Neural cell (in vitro differentiated cells): Measurements from ENCODE around the gene MPND. TPM values are rescaled to one million over a fixed set of nuclear protein-coding genes. Genes with fewer than 3 reads are reported as not detected.

Experiments
- H2AFZ ChIP-seq: fragments of 200-600, 300-800 bp; sonication (generic), shearing (Covaris generic); 2 replicates; pipeline ENCODE4 v1.6.0; 2014; ENCODE audit warnings: low read depth, mild to moderate bottlenecking, antibody characterized with exemption, low read length, moderate library complexity
- H3F3A ChIP-seq: fragments of 200-600 bp; shearing (Covaris generic); 2 replicates; pipeline ENCODE4 v1.6.1; 2016; ENCODE audit warnings: mild to moderate bottlenecking, moderate library complexity, mixed read lengths, antibody characterized with exemption, low read length; ENCODE audit not compliant: insufficient read depth, poor library complexity, severe bottlenecking
- H3K27ac ChIP-seq: fragments of 200-600, 300-800 bp; sonication (generic), shearing (Covaris generic); 2 replicates; pipeline ENCODE4 v1.5.1; 2014; ENCODE audit warnings: mild to moderate bottlenecking, low read length, moderate library complexity
- H3K27me3 ChIP-seq: fragments of 300-800, 200-600 bp; sonication (generic), shearing (Covaris generic); 2 replicates; pipeline ENCODE4 v1.6.0; 2014; ENCODE audit warnings: mild to moderate bottlenecking, low read depth, low read length, moderate library complexity; ENCODE audit not compliant: insufficient read depth
- H3K36me3 ChIP-seq: fragments of 300-800, 200-600 bp; sonication (generic), shearing (Covaris generic); 2 replicates; pipeline ENCODE4 v1.5.1; 2014; ENCODE audit warnings: mild to moderate bottlenecking, antibody characterized with exemption, low read length, moderate library complexity; ENCODE audit not compliant: insufficient read depth
- H3K4me2 ChIP-seq: fragments of 300-800, 200-600 bp; sonication (generic), shearing (Covaris generic); 2 replicates; pipeline ENCODE4 v1.6.0; 2014; ENCODE audit warnings: mild to moderate bottlenecking, low read length
- H3K4me3 ChIP-seq: fragments of 300-800, 200-600 bp; sonication (generic), shearing (Covaris generic); 2 replicates; pipeline ENCODE4 v1.5.1; 2014; ENCODE audit warnings: mild to moderate bottlenecking, low read length, moderate library complexity
- H3K79me2 ChIP-seq: fragments of 200-600 bp; shearing (Covaris generic); replicated peaks from 2 replicates; pipeline ENCODE4 v1.6.0; 2014; ENCODE audit warnings: mild to moderate bottlenecking, low read length, moderate library complexity; ENCODE audit not compliant: insufficient read depth
- H3K9ac ChIP-seq: fragments of 300-800, 200-600 bp; sonication (generic), shearing (Covaris generic); 2 replicates; pipeline ENCODE4 v1.6.1; 2016; ENCODE audit warnings: mild to moderate bottlenecking, low read length, mixed read lengths
- H3K9me2 ChIP-seq: fragments of 200-600 bp; shearing (Covaris generic); 2 replicates; pipeline ENCODE4 v1.6.1; 2016; ENCODE audit warnings: mild to moderate bottlenecking, low read length, mixed read lengths; ENCODE audit not compliant: insufficient read depth
- H3K9me3 ChIP-seq: fragments of 200-600, 300-800 bp; sonication (generic), shearing (Covaris generic); 2 replicates; pipeline ENCODE4 v1.6.1; 2016; ENCODE audit warnings: mild to moderate bottlenecking, mixed run types, low read length, moderate library complexity, mixed read lengths
- H4K20me1 ChIP-seq: fragments of 200-600 bp; shearing (Covaris generic); 2 replicates; pipeline ENCODE4 v1.6.1; 2016; ENCODE audit warnings: mild to moderate bottlenecking, mixed run types; ENCODE audit not compliant: insufficient read depth
- CTCF ChIP-seq: fragments of 450-650 bp; IDR thresholded peaks from 2 replicates; pipeline ENCODE4 v1.5.1; 2014; ENCODE audit warnings: antibody characterized with exemption, mild to moderate bottlenecking, moderate library complexity; ENCODE audit not compliant: poor library complexity, severe bottlenecking
- EP300 ChIP-seq: fragments of 450-650 bp; conservative IDR thresholded peaks from 2 replicates; pipeline ENCODE4 v1.6.1; 2014; ENCODE audit warnings: antibody characterized with exemption, mild to moderate bottlenecking, moderate library complexity; ENCODE audit not compliant: poor library complexity, severe bottlenecking
- EZH2 ChIP-seq: fragments of 200-600, 300-800 bp; shearing (Covaris generic), sonication (generic); IDR thresholded peaks from 2 replicates; pipeline ENCODE4 v1.6.1; 2014; ENCODE audit warnings: antibody characterized with exemption, low read length, borderline replicate concordance, mild to moderate bottlenecking; ENCODE audit not compliant: insufficient read depth, poor library complexity, severe bottlenecking
- MXI1 ChIP-seq: fragments of 450-650 bp; conservative IDR thresholded peaks from 2 replicates; pipeline ENCODE4 v1.6.1; 2014; ENCODE audit warnings: antibody characterized with exemption, mild to moderate bottlenecking; ENCODE audit not compliant: poor library complexity, severe bottlenecking
- POLR2AphosphoS5 ChIP-seq: IDR thresholded peaks from 2 replicates; pipeline ENCODE4 v1.6.1; 2012
- RAD21 ChIP-seq: fragments of 450-650 bp; conservative IDR thresholded peaks from 2 replicates; pipeline ENCODE4 v1.6.1; 2014; ENCODE audit warnings: antibody characterized with exemption, mild to moderate bottlenecking, moderate library complexity
- REST ChIP-seq: IDR thresholded peaks from 2 replicates; pipeline ENCODE4 v1.6.1; 2012; ENCODE audit warnings: borderline replicate concordance
- SMC3 ChIP-seq: fragments of 450-650 bp; conservative IDR thresholded peaks from 2 replicates; pipeline ENCODE4 v1.6.1; 2014; ENCODE audit warnings: antibody characterized with exemption, mild to moderate bottlenecking, moderate library complexity; ENCODE audit not compliant: poor library complexity
- TAF1 ChIP-seq: IDR thresholded peaks from 2 replicates; pipeline ENCODE4 v1.6.1; 2012; ENCODE audit warnings: low read depth
- polyA plus RNA-seq: library from polyadenylated mRNA; depleted of rRNA; stranded (reverse); fragments of >200 nt; gene quantifications from 2 replicates; pipeline ENCODE4 v1.2.3, GENCODE V29; 2014

Gene MPND
- polyA plus RNA-seq, 1 donor from 2014 or later = 34.8 TPM

GRCh38 chr19:4329858-4330257, 13.5 kb upstream of the MPND start:
- H3K79me2 ChIP-seq = no peaks in the 10 kb centered on the region
- no peaks in the 10 kb centered on the region for H3F3A ChIP-seq
- H3K9ac ChIP-seq = no peak overlapping the region
- H3K4me3 ChIP-seq = no peak overlapping the region
- no peak overlapping the region for H3K4me2 ChIP-seq
- no peak overlapping the region for H3K27ac ChIP-seq
- H3K36me3 ChIP-seq = no peaks in the 10 kb centered on the region
- no peaks in the 10 kb centered on the region for H3K9me2 ChIP-seq
- H3K9me3 ChIP-seq = no peaks in the 10 kb centered on the region
- peaks cover 9% of the 10 kb centered on the region for H3K27me3 ChIP-seq
- no peak overlapping the region for H2AFZ ChIP-seq
- TF ChIP-seq MXI1 = no peak
- TF ChIP-seq TAF1 = no peak
- H4K20me1 ChIP-seq = no peaks in the 10 kb centered on the region

GRCh38 chr19:4334929-4335570, 8.3 kb upstream of the MPND start:
- no peak for TF ChIP-seq REST
- TF ChIP-seq RAD21 = no peak
- TF ChIP-seq TAF1 = no peak
- no peak for TF ChIP-seq EP300
- no peak for TF ChIP-seq SMC3
- TF ChIP-seq POLR2AphosphoS5 = no peak
- no peak for TF ChIP-seq CTCF
- no peak for TF ChIP-seq EZH2
- H2AFZ ChIP-seq = no peak overlapping the region
- no peaks in the 10 kb centered on the region for H4K20me1 ChIP-seq

More at GRCh38 chr19:4334929-4335570, 8.3 kb upstream of the MPND start:
- Histone ChIP-seq H3K27me3 (no peaks in the 10 kb centered on the region), H3K4me3 (no peak overlapping the region), H3K79me2 (no peaks in the 10 kb centered on the region), H3K4me2 (no peak overlapping the region), H3K9me2 (no peaks in the 10 kb centered on the region), H3F3A (no peaks in the 10 kb centered on the region), H3K9me3 (no peaks in the 10 kb centered on the region), H3K27ac (no peak overlapping the region), H3K9ac (no peak overlapping the region), H3K36me3 (no peaks in the 10 kb centered on the region)
